ENCODE measurements around the gene FGD5. TPM values are rescaled to one million over a fixed set of nuclear protein-coding genes. Genes with fewer than 3 reads are reported as not detected.

FGD5 gene
- polyA plus RNA-seq, 3 donors, result 0.03 TPM; not detected in 2

- intact Hi-C loops (cut with micrococcal nuclease), result no loop called here
- H3K27me3 Mint-ChIP-seq (ENCODE audit: low read depth in 3 of 3), result no peaks in the 10 kb centered on the region
- no CpG with 5 or more reads among the region's 1 CpG for WGBS (ENCODE audit: insufficient coverage)
These were observed 150.9 kb downstream of the FGD5 start for GRCh38 chr3:14969671-14970070.

GRCh38 chr3:14976317-14976716, 157.6 kb downstream of the FGD5 start:
- Histone ChIP-seq H3K9ac (ENCODE audit: insufficient read depth, low read length, poor library complexity, severe bottlenecking) (no peak overlapping the region), H2AFZ (ENCODE audit: insufficient read depth, low read depth, low read length, poor library complexity, severe bottlenecking) (no peak overlapping the region), H3K27ac (ENCODE audit: low read depth in 1 of 2, low read length in 2 of 2) (no peak overlapping the region), H3K27me3 (ENCODE audit: control insufficient read depth in 2 of 2, insufficient read depth in 2 of 2, low read length in 2 of 2) (no peaks in the 10 kb centered on the region), H3K36me3 (replicated peaks in 1 of 2; ENCODE audit: control insufficient read depth in 1 of 2, insufficient read depth in 2 of 2, low read length in 2 of 2) (peaks cover 11 to 58% of the 10 kb centered on the region in 2 donors), H3K9me3 (replicated peaks in 1 of 2; ENCODE audit: control insufficient read depth in 1 of 2, insufficient read depth in 1 of 2, low read length in 2 of 2) (no peaks in the 10 kb centered on the region), H3K4me1 (ENCODE audit: control insufficient read depth in 1 of 2, insufficient read depth in 2 of 2, low read length in 2 of 2) (no peaks in the 10 kb centered on the region), H3K4me3 (replicated peaks in 1 of 3; ENCODE audit: low read depth in 2 of 3, low read length in 3 of 3) (no peak overlapping the region), H3K79me2 (ENCODE audit: insufficient read depth, low read length) (peaks cover 86% of the 10 kb centered on the region), H4K20me1 (ENCODE audit: insufficient read depth, low read length) (peaks cover 78% of the 10 kb centered on the region), H3K4me2 (replicated peaks; ENCODE audit: extremely low read depth, low read length, poor library complexity, severe bottlenecking) (no peak overlapping the region)
- Mint-ChIP-seq H3K36me3 (peaks cover 33 to 70% of the 10 kb centered on the region in 2 donors), H3K4me1 (peaks cover 14% of the 10 kb centered on the region), H3K27me3 (ENCODE audit: low read depth in 3 of 3) (peaks cover 0 to 1% (median 0%) of the 10 kb centered on the region in 3 donors), H3K27ac (peak overlapping the region in 5 of 7 donors; percentile 21 to 64 (median 28)), H3K9me3 (peaks cover 0 to 2% (median 0%) of the 10 kb centered on the region in 7 donors), H3K4me3 (no peak overlapping the region)
- no CpG with 5 or more reads among the region's 1 CpG for WGBS (ENCODE audit: insufficient coverage)
- intact Hi-C loops (cut with micrococcal nuclease), result no loop called here
- no peak for TF ChIP-seq CTCF (IDR thresholded peaks at IDR 0.05)
- no peak for DNase-seq

More at GRCh38 chr3:14969671-14970070, 150.9 kb downstream of the FGD5 start:
- Histone ChIP-seq H3K4me2 (replicated peaks; ENCODE audit: extremely low read depth, low read length, poor library complexity, severe bottlenecking) (no peak overlapping the region), H3K4me3 (replicated peaks in 1 of 3; ENCODE audit: low read depth in 2 of 3, low read length in 3 of 3) (no peak overlapping the region), H4K20me1 (ENCODE audit: insufficient read depth, low read length) (peaks cover 48% of the 10 kb centered on the region), H3K9me3 (replicated peaks in 1 of 2; ENCODE audit: control insufficient read depth in 1 of 2, insufficient read depth in 1 of 2, low read length in 2 of 2) (no peaks in the 10 kb centered on the region), H3K79me2 (ENCODE audit: insufficient read depth, low read length) (peaks cover 69% of the 10 kb centered on the region), H2AFZ (ENCODE audit: insufficient read depth, low read depth, low read length, poor library complexity, severe bottlenecking) (no peak overlapping the region), H3K27ac (ENCODE audit: low read depth in 1 of 2, low read length in 2 of 2) (no peak overlapping the region), H3K36me3 (replicated peaks in 1 of 2; ENCODE audit: control insufficient read depth in 1 of 2, insufficient read depth in 2 of 2, low read length in 2 of 2) (peaks cover 19 to 64% of the 10 kb centered on the region in 2 donors), H3K9ac (ENCODE audit: insufficient read depth, low read length, poor library complexity, severe bottlenecking) (no peak overlapping the region), H3K27me3 (ENCODE audit: control insufficient read depth in 2 of 2, insufficient read depth in 2 of 2, low read length in 2 of 2) (no peaks in the 10 kb centered on the region), H3K4me1 (ENCODE audit: control insufficient read depth in 1 of 2, insufficient read depth in 2 of 2, low read length in 2 of 2) (no peaks in the 10 kb centered on the region)
- peak overlapping the region in 1 of 7 donors; percentile 50 for H3K27ac Mint-ChIP-seq
- no peak overlapping the region for H3K4me3 Mint-ChIP-seq
- H3K36me3 Mint-ChIP-seq, result peaks cover 35 to 58% of the 10 kb centered on the region in 2 donors
- DNase-seq, result no peak
- peaks cover 0 to 4% (median 2%) of the 10 kb centered on the region in 7 donors for H3K9me3 Mint-ChIP-seq
- H3K4me1 Mint-ChIP-seq, result no peaks in the 10 kb centered on the region
- no peak for TF ChIP-seq CTCF (IDR thresholded peaks at IDR 0.05)
